Mesothelial cell of epicardium (in vitro differentiated cells): ENCODE results near the gene TP53BP1. TPM values are rescaled to one million over a fixed set of nuclear protein-coding genes. Genes with fewer than 3 reads are reported as not detected.

Experiments
- DNase-seq, 2 experiments: peaks; one replicate each; pipeline ENCODE4 v3.0.0; 2021; ENCODE audit warnings: low spot score in 2 of 2; ENCODE audit not compliant: unreplicated experiment in 2 of 2
- H3K27ac Mint-ChIP-seq: 2 replicates; pipeline ENCODE4 v1.8.0; 2021; ENCODE audit warnings: mixed read lengths
- H3K27me3 Mint-ChIP-seq: 2 replicates; pipeline ENCODE4 v1.8.0; 2021; ENCODE audit warnings: low read depth, mixed read lengths
- H3K36me3 Mint-ChIP-seq: 2 replicates; pipeline ENCODE4 v1.8.0; 2021; ENCODE audit warnings: mixed read lengths
- H3K4me1 Mint-ChIP-seq: 2 replicates; pipeline ENCODE4 v1.8.0; 2021; ENCODE audit warnings: mixed read lengths
- H3K4me3 Mint-ChIP-seq: 2 replicates; pipeline ENCODE4 v1.8.0; 2021; ENCODE audit warnings: mild to moderate bottlenecking, moderate library complexity, mixed read lengths
- H3K9me3 Mint-ChIP-seq: 2 replicates; pipeline ENCODE4 v1.8.0; 2021; ENCODE audit warnings: mixed read lengths
- CTCF ChIP-seq: fragments of 200-600 bp; sonication (generic); IDR thresholded peaks from one replicate; pipeline ENCODE4 v1.5.0; 2021; ENCODE audit warnings: antibody characterized with exemption; ENCODE audit not compliant: unreplicated experiment
- total RNA-seq: library from RNA; stranded (reverse); gene quantifications from 3 replicates; pipeline ENCODE4 v1.2.1, GENCODE V29; 2021

TP53BP1 gene
- total RNA-seq, 1 donor from 2014 or later = 112 TPM

DNA sequence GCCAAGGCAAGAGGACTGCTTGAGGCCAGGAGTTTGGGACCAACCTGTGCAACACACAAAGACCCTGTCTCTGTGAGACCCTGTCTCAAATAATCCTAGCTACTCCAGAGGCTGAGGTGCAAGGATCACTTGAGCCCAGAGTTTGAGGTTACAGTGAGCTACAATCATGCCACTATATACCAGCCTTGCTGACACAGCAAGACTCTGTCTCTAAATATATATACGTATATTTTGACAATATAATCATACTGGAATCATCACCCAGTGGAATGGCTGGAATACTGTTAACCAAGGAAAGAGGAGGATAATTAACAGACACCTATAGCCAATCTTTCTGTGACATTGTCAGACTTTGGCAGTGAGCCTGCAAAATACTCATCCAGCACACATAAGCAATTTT, 15.5 kb upstream of the TP53BP1 start:
- H3K4me1 Mint-ChIP-seq = peaks cover 43% of the 10 kb centered on the region

DNA sequence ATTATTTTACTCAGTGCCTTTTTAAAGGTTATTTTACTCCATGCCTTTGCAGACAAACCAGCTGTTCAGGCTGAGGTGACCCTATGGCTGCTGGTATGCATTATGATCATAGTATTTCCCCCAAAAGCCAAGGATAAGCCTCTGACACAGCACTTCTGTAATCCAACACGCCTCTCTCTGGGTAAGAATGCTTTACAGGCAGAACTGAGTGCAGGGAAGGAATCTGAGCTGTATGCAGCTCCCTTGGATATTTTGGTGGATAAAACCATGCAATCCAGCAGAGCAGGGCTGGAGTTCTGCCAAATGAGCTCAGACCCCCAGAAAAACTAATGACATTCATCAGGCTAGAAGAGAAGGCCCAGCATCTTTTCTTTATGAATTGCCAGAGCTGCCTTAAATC, 12.8 kb upstream of the TP53BP1 start:
- no peaks in the 10 kb centered on the region for H3K9me3 Mint-ChIP-seq
- no peaks in the 10 kb centered on the region for H3K36me3 Mint-ChIP-seq
- peak overlapping the region; percentile 94 for H3K27ac Mint-ChIP-seq
- DNase-seq = peak in 1 of 2 experiments; percentile 52
- H3K4me1 Mint-ChIP-seq = peaks cover 36% of the 10 kb centered on the region
- no peak overlapping the region for H3K4me3 Mint-ChIP-seq
- TF ChIP-seq CTCF = no peak
- no peaks in the 10 kb centered on the region for H3K27me3 Mint-ChIP-seq

More for the DNA sequence above, 15.5 kb upstream of the TP53BP1 start:
- peaks cover 18% of the 10 kb centered on the region for H3K27me3 Mint-ChIP-seq
- DNase-seq = no peak
- H3K27ac Mint-ChIP-seq = no peak overlapping the region
- no peak for TF ChIP-seq CTCF
- H3K4me3 Mint-ChIP-seq = no peak overlapping the region
- H3K9me3 Mint-ChIP-seq = no peaks in the 10 kb centered on the region
- no peaks in the 10 kb centered on the region for H3K36me3 Mint-ChIP-seq

GRCh38 chr15:43499635-43500034, 6.7 kb upstream of the TP53BP1 start:
- no peak for DNase-seq
- Mint-ChIP-seq H3K9me3 (no peaks in the 10 kb centered on the region), H3K36me3 (no peaks in the 10 kb centered on the region), H3K4me3 (no peak overlapping the region), H3K27ac (no peak overlapping the region), H3K4me1 (peaks cover 2% of the 10 kb centered on the region), H3K27me3 (no peaks in the 10 kb centered on the region)
- TF ChIP-seq CTCF = no peak

- no peaks in the 10 kb centered on the region for H3K27me3 Mint-ChIP-seq
- no peaks in the 10 kb centered on the region for H3K36me3 Mint-ChIP-seq
- no peak overlapping the region for H3K27ac Mint-ChIP-seq
- H3K9me3 Mint-ChIP-seq = no peaks in the 10 kb centered on the region
- no peak for DNase-seq
- H3K4me3 Mint-ChIP-seq = no peak overlapping the region
- no peak for TF ChIP-seq CTCF
- peaks cover under 1% of the 10 kb centered on the region for H3K4me1 Mint-ChIP-seq
Observed at GRCh38 chr15:43498990-43499389, 6.0 kb upstream of the TP53BP1 start.

- peaks cover 14% of the 10 kb centered on the region for H3K36me3 Mint-ChIP-seq
- no peaks in the 10 kb centered on the region for H3K9me3 Mint-ChIP-seq
- TF ChIP-seq CTCF = no peak
- H3K27ac Mint-ChIP-seq = peak overlapping the region; percentile 99
- H3K4me3 Mint-ChIP-seq = peak overlapping the region; percentile 99
- DNase-seq = no peak
- H3K4me1 Mint-ChIP-seq = peaks cover 24% of the 10 kb centered on the region
- H3K27me3 Mint-ChIP-seq = no peaks in the 10 kb centered on the region
Observed at GRCh38 chr15:43493703-43494472, 932 bp upstream of the TP53BP1 start.
